GM21360 (cell line): ENCODE data around the gene IRAK2.

Source experiments
- ATAC-seq: cut with Tn5 transposase; IDR thresholded peaks from one replicate; pipeline ENCODE4 v1.9.1; 2021; ENCODE audit warnings: mild to moderate bottlenecking, moderate library complexity; ENCODE audit not compliant: unreplicated experiment

Gene IRAK2

DNA sequence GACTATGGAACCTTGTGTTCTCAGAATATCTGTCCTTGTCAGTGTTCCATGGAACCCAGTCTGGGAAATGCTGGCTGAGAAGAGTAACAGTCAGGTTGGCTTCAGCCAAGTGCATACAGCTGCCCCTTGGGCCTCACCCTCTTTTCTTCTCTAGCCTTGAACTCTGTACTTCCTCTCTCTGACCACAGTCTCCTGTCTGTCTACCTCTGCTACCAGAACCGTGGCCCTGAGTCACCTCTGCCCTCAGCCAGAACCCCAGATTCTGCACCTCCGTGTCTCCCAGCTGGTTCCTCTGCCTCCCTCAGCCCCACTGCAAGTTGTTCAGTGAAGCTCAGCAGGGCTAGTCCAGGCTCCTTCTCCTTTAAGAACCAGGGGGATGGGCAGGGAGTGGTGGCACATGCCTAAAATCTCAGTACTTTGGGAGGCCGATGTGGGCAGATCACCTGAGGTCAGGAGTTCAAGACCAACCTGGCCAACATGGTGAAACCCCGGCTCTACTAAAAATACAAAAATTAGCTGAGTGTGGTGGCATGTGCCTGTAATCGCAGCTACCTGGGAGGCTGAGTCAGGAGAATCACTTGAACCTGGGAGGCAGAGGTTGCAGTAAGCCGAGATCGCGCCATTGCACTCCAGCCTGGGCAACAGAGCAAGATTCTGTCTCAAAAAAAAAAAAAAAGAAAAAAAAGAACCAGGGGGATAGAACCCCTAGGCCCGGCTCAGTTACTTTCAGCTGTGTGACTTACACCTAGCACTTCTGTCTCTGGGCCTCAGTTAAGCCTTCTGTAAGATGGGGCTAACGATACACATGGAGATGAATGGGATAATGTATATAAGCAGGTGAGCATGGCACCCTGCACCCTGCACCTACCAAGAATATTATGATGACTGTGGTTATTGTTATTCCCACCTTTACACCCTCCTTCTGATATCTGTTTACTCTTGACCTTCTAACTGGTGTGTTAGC lies 59.2 kb downstream of the IRAK2 start:
- ATAC-seq = peak; percentile 37

DNA sequence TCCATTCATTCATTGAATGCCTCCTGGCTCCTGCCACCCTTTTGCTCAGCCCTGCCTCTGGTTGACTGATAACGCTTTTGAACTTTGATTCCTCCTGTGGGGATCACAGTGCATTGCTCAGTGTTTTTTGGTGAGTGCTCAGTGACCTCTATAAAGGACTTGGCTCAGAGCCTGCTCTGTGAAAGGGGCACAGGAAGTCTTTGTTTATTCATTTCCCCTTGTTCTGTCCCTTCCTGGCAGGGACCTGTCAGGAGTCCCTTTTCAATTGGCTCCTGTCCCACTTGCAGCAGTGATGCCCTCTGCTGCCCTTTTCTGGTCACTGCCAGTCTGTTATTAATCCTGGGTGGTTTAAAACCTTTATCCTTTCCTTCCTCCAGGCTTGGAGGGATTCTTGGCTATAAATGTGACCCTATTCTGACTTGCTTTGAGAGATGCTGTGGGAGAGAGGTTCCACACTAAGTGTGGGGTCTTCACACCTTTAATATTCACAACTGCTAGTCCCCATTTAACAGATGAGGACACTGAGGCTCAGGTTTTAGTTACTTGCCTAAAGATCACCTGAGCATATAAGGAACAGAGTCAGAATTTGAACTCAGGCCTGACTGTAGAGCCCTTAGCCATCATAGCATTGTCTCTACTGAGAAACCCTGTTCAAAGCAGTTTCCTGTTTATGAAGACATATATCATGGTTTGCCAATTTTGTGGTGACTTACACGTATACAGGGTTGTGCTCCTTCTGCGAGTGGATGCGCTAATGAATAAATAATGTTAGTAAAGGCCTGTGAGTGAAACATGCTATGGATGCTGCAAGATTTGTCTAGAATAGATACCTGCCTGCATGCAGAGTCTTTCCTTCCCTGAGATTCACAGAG lies 60.3 kb downstream of the IRAK2 start:
- ATAC-seq = peak; percentile 50

DNA sequence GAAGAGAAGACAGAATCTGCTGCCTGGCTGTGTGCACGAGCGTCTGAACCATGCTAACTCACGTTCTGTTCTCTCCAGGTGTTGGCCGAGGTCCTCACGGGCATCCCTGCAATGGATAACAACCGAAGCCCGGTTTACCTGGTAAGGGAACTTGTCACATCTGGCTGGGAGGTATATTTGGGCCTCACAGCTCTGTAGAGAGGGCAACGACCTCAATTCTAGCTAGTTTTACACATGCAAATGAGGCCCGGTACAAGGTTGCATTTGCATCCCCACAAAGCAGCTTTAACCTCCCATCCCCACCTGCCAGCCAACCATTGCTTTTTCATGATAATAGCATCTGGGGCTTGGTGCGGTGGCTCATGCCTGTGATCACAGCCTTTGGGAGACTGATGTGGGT lies 61.6 kb downstream of the IRAK2 start:
- no peak for ATAC-seq

DNA sequence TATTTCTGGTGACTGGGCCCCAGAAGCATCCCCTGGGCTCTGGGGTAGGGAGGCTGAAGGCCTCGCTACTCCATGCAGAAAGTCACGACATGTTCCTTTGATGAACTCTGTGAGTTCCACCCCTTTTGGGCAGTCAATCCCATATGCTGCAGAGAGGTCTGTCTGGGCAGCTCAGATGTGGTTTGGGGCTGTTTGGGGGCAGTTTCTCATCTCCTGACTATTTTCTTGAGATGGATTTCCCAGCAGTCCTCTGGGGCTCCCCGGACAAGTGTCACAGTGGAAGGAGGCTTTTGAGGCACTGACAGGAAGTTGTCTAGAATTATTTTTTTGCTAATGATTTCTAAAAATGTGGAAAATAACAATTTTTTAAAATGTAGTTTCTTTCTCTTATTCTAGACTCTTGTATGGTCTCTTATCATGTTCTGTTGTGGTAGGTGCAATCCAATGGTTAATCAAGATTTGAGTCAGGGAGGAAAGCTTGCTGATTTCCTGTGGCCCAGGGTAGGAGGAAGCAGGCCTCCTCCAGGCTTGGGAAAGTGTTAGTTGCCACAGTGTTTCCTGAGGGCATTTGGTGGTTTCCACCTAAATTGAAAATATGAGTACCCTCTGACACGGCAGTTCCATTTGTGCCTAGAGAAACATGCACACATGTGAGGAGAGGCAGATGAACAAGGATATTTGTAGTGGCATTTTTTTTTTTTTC lies 63.7 kb downstream of the IRAK2 start:
- no peak for ATAC-seq

DNA sequence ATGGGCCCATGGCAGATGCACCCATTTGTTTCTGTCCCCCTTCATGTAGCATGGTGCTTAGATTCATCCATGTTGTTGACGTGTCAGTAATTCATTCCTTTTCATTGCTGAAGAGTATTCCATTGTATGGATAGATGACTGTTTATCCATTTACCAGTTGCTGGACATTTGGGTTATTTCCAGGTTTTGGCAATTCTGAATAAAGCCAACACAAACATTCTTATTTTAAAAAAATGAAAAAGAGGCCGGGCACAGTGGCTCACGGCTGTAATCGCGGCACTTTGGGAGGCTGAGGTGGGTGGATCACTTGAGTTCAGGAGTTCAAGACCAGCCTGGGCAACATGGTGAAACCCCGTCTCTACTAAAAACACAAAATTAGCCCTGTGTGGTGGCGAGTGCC lies 64.9 kb downstream of the IRAK2 start:
- no peak for ATAC-seq

DNA sequence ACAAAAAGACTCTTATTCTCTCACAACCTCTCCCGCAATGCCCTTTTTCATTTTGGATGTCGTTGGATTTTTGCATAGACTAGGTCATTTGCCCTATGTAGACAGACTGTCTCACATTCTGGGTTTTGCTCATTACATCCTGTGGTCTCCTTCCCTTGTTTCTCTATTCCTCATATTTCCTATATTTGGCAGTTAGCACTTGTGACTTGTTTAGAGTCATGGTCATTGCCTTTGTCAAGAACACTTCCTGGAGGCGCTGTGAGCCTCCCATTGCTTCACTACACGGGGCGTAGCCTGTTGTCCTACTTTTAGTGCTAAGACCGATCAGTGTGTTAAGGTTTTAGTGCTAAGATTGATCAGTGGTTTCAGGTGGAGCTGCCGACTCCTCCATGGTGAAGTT lies 67.4 kb downstream of the IRAK2 start:
- no peak for ATAC-seq

DNA sequence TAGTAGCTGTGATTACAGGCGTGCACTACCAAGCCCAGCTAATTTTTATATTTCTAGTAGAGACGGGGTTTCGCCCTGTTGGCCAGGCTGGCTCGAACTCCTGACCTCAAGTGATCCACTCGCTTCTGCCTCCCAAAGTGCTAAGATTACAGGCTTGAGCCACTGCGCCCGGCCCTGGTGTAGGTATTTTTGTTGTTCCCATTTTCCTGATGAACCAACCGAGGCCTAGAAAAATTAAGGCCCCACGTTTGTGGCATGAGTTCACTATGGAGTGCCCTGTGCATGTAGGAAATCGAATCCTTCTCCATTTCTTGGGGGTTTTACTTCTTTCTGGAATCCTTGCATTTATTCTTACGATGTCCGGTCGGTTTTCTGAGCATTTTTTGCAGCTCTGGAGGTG lies 69.3 kb downstream of the IRAK2 start:
- ATAC-seq = no peak

DNA sequence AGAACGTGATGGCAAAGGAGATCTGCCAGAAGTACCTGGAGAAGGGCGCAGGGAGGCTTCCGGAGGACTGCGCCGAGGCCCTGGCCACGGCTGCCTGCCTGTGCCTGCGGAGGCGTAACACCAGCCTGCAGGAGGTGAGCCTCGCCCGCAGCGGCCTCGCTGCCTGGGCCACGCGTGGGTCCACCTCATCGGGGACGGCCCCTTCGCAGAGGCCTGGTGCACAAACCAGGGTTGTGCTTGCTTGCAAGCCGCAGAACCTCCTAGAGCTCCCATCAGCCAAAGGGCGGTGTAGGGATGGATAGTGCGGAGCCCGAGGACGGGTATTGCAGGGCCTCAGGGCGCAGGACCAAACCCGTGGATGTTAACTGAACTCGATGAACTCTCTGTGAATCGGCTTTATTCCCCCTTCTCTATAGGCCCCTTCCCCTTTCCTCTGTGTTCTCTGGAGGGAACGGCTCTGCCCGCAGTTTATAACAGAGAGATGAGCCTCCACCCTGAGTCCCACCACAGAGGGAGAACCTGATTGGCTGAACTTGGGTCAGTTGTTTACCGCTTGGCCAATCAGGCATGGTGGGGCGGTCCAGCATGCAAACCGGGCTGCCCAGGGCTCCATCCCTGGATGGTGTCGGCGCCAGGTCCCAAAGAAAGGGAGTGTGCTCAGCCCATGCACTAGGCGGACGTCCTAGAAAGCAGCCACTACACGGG lies 70.0 kb downstream of the IRAK2 start:
- ATAC-seq = no peak

DNA sequence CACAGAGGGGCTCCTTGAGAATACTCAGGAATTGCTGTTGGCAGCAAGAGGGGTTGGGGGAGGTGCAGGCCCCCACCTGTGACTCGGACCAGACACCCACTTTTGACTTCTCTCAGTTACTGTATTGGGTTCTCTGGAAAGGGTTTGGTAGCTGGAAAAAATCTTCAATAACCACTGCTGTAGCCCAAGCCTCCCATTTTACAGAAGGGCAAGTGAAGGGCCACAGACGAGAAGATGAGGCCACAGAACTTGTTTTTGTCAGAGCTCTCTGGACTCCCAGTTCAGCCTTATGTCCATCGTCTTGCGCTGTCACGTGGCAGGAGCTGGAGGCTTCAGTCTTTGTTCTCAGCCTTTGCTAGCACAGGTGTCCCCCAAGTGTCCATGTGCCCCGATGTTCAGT lies 70.8 kb downstream of the IRAK2 start:
- ATAC-seq = no peak

DNA sequence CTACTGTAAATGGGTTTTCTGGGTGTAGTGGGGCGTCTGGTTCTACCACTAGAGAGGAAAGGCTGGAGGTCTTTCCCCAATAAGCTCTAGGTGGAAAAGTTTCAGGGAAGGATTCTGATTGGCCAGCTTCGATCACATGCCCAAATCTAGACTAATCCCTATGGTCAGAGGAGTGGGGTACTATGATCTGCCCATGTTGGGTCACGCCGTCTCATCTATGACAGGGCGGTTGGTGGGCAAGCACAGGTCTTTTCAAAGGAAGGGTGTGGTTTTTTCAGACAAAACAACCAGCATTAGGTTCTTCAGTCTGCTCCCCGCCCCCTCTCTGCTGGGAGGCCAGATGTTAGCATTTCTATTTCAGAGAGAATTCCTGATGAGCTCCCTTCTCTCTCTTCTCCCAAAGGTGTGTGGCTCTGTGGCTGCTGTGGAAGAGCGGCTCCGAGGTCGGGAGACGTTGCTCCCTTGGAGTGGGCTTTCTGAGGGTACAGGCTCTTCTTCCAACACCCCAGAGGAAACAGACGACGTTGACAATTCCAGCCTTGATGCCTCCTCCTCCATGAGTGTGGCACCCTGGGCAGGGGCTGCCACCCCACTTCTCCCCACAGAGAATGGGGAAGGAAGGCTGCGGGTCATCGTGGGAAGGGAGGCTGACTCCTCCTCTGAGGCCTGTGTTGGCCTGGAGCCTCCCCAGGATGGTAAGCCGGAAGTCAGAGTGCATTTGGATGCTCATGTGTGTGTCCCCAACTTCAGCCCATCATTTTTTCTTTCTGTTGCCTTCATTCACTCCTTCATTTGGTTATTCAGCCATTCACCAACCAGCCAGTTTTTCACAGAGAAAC lies 73.8 kb downstream of the IRAK2 start:
- ATAC-seq = no peak

DNA sequence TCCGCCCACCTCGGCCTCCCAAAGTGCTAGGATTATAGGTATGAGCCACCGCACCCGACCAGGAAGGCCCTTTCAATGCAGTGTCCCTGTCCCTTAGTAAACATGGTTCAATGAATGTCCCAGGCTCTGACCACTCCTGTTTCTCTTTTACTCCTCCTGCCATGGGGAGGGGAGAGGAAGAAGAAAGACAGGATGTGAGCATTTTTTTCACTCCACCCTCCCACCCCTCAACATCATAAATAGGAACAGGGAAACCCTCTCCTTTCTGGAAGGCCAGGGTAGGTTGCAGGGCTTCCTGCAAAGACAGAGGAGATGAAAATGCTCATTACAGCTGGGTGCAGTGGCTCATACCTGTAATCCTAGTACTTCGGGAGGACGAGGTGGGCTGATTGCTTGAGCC lies 76.1 kb downstream of the IRAK2 start:
- ATAC-seq = no peak

DNA sequence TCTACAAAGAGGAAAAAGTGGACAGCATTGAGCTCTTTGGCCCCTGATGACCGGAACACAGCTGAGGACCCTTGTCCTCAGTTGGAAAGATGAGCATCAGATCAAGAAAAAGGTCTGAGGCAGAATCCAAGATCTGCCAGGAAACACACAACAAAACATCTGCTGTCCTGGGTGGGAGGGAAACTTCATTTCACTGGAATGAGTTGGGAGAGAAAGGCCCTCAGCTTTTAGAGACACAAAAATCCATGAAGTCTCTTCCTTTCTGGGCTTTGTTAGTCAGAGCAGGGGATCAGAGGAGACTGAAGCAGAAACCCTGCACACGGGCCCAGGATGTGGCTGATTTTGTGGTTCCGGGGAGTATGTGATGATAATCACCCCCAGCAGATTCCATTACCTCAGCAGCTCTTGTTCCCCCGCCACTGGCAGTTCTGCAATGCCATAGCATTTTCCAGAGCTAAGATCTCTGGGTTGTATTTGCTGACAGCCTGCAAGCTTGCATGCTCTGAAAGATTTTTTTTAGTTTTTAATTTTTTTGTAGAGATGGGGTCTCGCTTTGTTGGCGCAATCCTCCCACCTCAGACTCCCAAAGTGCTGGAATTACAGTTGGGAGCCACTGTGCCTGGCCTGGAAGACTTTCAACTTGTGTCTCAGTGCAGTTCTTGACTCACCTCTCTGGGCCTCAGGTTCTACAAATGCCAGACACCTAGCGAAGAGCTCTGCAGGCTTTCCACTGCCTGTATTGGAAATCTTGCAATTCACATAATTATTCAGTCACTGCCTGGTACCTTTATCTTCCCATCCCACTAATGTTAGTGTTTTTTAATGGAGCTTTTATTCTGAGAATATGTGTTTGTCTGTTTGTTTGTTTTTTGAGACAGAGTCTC lies 77.7 kb downstream of the IRAK2 start:
- no peak for ATAC-seq

DNA sequence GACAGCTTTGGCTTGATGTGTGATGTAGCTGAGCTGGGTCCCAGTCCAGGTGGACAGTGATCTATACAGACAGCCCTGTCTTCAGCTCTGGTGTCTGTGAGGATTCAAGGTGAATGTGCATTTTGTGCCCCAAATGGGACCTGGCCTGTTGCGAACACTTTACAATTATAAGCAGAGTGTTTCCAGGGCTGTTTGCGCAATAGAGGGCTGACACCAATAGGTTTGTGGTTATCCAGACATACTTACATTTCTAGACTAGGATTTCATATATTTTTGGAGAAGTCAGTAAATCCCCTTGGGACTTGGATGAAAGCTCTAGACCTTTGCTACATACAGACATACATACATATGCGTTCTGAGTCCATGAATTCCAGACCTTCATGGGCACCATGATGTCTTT lies 79.3 kb downstream of the IRAK2 start:
- ATAC-seq = no peak

DNA sequence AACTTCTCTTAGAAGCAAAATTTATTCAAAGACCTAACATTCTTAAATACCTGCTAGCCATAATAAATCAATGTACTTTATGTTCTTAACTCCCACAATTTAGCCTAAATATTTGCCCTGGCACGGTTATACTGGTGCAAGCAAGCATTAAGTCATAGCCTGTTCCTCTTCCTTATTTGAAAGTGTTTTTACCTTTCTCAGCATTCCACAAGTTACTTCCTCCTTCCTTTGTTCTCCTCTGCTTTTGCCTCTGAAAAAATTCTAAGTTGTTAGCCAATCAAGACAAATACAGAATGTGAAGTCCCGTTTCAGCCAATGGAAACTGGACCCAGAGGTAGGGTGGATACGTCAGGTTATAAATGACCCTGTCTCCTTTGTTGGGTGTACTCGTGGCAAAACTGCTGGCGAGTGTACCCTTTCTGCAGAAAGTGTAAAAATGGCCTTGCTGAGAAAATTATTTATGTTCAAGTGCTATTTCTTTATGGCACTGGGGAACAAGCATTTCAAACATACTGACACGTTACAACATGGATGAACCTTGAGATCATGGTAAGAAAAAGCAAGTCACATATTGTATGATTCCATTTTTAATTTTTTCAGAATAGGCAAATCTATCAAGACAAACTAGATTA lies 80.5 kb downstream of the IRAK2 start:
- ATAC-seq = no peak

DNA sequence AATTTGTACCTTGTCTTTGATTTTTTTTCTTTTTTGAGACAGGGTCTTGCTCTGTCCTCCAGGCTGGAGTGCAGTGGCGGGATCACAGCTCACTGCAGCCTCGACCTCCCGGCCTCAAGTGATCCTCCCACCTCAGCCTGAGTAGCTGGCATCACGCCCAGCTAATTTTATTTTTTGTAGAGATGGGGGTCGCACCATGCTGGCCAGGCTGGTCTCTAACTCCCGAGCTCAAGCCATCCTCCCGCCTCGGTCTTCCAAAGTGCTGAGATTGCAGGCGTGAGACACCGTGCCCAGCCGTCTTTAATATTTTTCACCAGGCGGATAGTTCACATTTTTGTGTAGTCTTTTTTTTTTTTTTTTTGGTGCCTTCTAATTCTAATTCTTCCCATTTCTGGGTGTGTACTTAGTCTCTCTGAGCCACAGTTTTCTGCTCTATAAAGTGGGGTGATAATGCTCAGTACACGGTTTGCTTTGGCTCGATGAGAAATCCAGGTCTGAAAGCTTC lies 83.0 kb downstream of the IRAK2 start:
- ATAC-seq = no peak

DNA sequence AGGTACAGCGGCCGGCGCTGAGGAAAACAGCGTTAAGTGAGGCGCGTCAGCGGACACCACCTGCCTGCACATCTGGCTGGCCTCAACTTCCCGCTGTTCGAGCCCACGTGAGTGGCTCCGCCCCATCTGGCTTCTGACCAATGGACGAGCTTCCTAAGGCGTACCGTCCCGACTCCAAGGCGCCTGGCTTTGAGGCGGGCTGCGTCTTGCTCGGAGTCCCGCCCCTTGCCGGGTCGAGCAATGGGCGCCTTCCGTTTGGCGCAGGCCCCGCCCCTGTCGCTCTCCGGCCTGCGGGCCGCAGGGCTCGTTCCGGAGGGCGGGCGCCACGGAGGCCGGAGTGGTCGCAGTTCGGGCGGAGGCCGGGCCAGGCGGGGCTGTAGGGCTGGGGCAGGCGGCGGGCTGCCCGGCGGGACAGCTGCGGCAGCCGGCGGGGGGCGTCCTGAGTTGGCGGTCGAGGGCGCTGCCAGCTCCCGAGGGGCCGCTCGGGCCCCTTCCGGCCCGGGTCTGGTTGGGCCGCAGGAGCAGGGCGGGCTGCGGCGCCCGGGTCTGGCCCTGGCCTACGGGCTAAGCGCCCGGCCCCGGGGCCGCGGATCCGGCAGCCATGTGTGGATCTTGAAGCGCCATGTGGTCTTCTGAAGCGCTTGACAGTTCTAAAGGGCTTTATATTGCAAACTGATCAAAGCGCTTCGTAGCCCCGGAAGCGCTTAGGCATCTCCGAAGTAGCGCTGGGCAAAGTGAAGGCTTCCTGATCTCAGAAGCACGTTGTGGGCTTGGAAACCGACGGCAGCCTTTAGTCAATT lies 83.7 kb downstream of the IRAK2 start, which contains the start of gene TATDN2:
TATDN2 (plus strand) TSS at position 276 of the 800 bp plus-strand sequence. CDS start 742 bp downstream, outside the sequence.
- ATAC-seq = peak; percentile 94
